ENCODE data around the gene MRGPRF.

MRGPRF gene

GRCh38 chr11:69013009-69013951, at the start of gene MRGPRF:
Gene MRGPRF, minus strand, starts transcription at chr11:69013246. Its CDS starts 3,345 bp downstream, at chr11:69009901.
- peak; percentile 36 to 52 (median 49) for DNase-seq

- no peak for DNase-seq
These were observed 49.3 kb upstream of the MRGPRF start for GRCh38 chr11:69062169-69062855.

GRCh38 chr11:69061713-69062053, 48.6 kb upstream of the MRGPRF start:
- no peak for DNase-seq

- DNase-seq, result no peak
These were observed 48.0 kb upstream of the MRGPRF start for GRCh38 chr11:69060806-69061712.

- DNase-seq, result no peak
These were observed 46.9 kb upstream of the MRGPRF start for GRCh38 chr11:69059985-69060384.

- no peak for DNase-seq
These were observed 46.4 kb upstream of the MRGPRF start for GRCh38 chr11:69059429-69059828.

- DNase-seq, result no peak
These were observed 45.6 kb upstream of the MRGPRF start for GRCh38 chr11:69058511-69059270.

GRCh38 chr11:69057801-69058200, 44.8 kb upstream of the MRGPRF start:
- no peak for DNase-seq

GRCh38 chr11:69057236-69057635, 44.2 kb upstream of the MRGPRF start:
- no peak for DNase-seq

- peak; percentile 85 to 92 (median 88) for DNase-seq
These were observed 42.8 kb upstream of the MRGPRF start for GRCh38 chr11:69055598-69056516.

- DNase-seq, result no peak
These were observed 42.2 kb upstream of the MRGPRF start for GRCh38 chr11:69055212-69055586.

GRCh38 chr11:69054397-69055211, 41.6 kb upstream of the MRGPRF start:
- DNase-seq, result peak in 2 of 3 donors; percentile 14 to 37

- no peak for DNase-seq
These were observed 40.7 kb upstream of the MRGPRF start for GRCh38 chr11:69053546-69054396.

GRCh38 chr11:69053169-69053477, 40.1 kb upstream of the MRGPRF start:
- no peak for DNase-seq

- no peak for DNase-seq
These were observed 39.5 kb upstream of the MRGPRF start for GRCh38 chr11:69052343-69053168.

- DNase-seq, result no peak
These were observed 38.6 kb upstream of the MRGPRF start for GRCh38 chr11:69051381-69052342.
